BE2C (cell line): ENCODE data around the gene PLEKHA1.

ENCODE experiments used
- DNase-seq: peaks from one replicate; pipeline ENCODE4 v3.0.0-alpha.2; 2020
- H3K27me3 ChIP-seq: fragments of 250-450 bp; sonication (Bioruptor Pico); 2 replicates; pipeline ENCODE4 v1.5.1; 2020; ENCODE audit warnings: mild to moderate bottlenecking
- H3K36me3 ChIP-seq: fragments of 250-450 bp; sonication (Bioruptor Pico); 2 replicates; pipeline ENCODE4 v1.5.1; 2020; ENCODE audit warnings: mild to moderate bottlenecking
- H3K4me1 ChIP-seq: fragments of 250-450 bp; sonication (Bioruptor Pico); 2 replicates; pipeline ENCODE4 v1.5.1; 2020
- H3K4me3 ChIP-seq: 2 replicates; pipeline ENCODE4 v1.5.1; 2011; ENCODE audit warnings: low read depth, low read length
- H3K9me3 ChIP-seq: fragments of 250-450 bp; sonication (Bioruptor Pico); 2 replicates; pipeline ENCODE4 v1.5.1; 2020
- TF ChIP-seq, protein P1 (sequence below): IDR thresholded peaks from 2 replicates; pipeline ENCODE4 v1.5.1; 2012; ENCODE audit warnings: mild to moderate bottlenecking, low read depth, low read length

PLEKHA1 gene

DNA sequence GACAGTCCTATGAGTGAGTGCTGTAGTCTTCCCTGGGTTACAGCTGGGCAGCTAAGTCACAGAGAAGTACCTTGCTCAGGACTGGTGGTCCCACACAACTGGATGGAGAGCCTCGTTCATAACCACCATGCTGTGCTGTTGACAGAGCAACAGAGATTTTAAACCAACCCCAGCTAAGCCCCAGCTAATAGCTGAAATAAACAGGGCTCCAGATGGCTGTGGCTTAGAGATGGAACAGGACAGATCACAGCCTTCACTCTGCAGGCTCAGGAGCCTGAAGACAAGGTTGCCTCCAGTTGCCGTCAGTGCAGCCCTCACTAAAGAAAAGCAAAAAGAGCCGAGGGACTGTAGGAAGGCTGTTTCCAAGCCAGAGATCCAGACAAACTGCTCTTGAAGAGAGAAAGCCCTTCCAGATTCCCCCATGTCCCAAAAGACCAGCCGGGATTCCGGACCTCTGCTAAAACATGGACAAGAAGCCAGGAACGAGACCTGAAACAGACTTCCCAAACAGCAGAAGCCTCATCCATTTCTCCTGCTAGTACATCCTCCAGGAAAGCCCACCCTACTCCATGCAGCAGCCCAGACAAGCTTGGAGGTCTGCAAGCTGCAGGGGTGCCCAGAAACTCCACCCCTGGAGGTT lies 91.0 kb downstream of the PLEKHA1 start:
- Histone ChIP-seq H3K27me3 (peaks cover 68% of the 10 kb centered on the region), H3K36me3 (no peaks in the 10 kb centered on the region), H3K4me3 (no peak overlapping the region), H3K4me1 (no peaks in the 10 kb centered on the region), H3K9me3 (no peaks in the 10 kb centered on the region)
- DNase-seq, result no peak
- TF ChIP-seq, protein P1, sequence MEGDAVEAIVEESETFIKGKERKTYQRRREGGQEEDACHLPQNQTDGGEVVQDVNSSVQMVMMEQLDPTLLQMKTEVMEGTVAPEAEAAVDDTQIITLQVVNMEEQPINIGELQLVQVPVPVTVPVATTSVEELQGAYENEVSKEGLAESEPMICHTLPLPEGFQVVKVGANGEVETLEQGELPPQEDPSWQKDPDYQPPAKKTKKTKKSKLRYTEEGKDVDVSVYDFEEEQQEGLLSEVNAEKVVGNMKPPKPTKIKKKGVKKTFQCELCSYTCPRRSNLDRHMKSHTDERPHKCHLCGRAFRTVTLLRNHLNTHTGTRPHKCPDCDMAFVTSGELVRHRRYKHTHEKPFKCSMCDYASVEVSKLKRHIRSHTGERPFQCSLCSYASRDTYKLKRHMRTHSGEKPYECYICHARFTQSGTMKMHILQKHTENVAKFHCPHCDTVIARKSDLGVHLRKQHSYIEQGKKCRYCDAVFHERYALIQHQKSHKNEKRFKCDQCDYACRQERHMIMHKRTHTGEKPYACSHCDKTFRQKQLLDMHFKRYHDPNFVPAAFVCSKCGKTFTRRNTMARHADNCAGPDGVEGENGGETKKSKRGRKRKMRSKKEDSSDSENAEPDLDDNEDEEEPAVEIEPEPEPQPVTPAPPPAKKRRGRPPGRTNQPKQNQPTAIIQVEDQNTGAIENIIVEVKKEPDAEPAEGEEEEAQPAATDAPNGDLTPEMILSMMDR, result no peak

DNA sequence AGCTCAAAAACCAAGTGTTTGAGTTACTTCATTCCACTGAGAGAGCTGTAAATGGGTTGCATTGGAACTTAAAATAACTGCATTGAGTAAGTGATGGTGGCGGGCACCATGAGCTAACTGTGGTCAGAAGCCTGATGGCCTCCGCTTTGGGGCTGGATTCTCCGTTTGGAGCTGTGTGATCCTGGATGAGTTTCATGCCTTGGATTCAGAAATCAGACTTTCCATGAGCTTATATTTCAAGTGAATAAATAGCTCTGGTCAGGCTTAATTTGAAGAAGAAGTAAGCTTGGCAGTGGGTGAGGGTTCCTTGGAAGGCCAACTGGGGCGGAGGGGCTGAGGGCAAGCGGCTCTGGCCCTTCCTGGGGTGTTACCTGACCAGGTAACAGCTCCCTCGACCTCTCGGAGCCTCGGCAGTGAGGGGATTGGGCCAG lies 92.5 kb downstream of the PLEKHA1 start:
- H3K4me3 ChIP-seq, result no peak overlapping the region
- H3K9me3 ChIP-seq, result no peaks in the 10 kb centered on the region
- DNase-seq, result no peak
- no peaks in the 10 kb centered on the region for H3K36me3 ChIP-seq
- TF ChIP-seq, protein P1, result no peak
- H3K4me1 ChIP-seq, result no peaks in the 10 kb centered on the region
- peaks cover 60% of the 10 kb centered on the region for H3K27me3 ChIP-seq

DNA sequence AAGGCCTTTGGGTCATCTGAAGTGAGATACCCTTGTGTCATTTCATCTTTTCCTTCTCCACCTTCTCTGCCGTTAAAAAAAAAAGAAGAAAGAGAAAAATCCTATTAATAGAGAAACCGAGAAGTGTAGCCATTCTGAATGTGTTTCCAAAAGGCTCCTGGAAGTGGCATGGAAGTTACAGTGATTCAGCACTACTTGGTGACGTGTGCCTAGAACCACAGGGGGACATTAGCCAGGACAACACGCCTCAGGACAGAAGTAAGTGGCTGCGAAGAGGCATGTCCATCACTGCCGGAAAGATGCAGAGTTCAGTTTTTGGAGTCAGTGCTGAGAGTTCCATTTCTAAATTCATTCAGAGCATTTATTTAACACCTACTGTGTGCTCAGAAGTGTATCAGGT lies 93.2 kb downstream of the PLEKHA1 start:
- H3K4me1 ChIP-seq, result no peaks in the 10 kb centered on the region
- H3K9me3 ChIP-seq, result no peaks in the 10 kb centered on the region
- no peak for DNase-seq
- H3K27me3 ChIP-seq, result peaks cover 52% of the 10 kb centered on the region
- TF ChIP-seq, protein P1, result no peak
- no peak overlapping the region for H3K4me3 ChIP-seq
- H3K36me3 ChIP-seq, result no peaks in the 10 kb centered on the region

DNA sequence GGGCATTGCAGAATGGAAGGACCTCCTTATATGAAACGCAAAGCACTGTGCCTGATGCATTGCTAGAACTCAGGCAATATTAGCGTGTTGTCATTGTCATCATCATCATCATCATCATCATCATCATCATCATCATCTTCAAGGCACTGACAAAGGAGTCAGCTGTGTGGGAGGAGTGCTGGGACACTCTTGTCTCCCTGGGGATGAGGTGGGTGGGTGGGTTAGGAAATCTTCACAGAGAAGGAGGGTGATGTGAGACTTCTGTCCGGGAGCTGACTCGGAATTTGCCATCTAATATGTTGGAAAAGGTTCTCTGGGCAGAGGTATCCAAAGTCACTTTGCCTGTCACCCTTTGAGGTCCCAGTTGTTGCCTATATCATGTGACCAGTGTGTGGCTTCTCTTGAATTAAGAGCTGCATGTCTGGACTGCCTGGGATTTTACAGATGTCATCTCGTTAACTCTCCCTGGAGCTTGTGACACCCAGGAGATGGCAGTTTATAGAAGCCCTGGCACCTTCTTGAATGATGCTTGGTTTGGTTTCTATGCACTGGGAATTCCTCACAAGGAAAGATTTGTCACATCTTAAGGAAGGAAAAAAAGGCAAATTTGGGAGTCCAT lies 93.9 kb downstream of the PLEKHA1 start:
- Histone ChIP-seq H3K4me1 (no peaks in the 10 kb centered on the region), H3K9me3 (no peaks in the 10 kb centered on the region), H3K36me3 (no peaks in the 10 kb centered on the region), H3K27me3 (peaks cover 45% of the 10 kb centered on the region), H3K4me3 (no peak overlapping the region)
- TF ChIP-seq, protein P1, result no peak
- DNase-seq, result no peak

DNA sequence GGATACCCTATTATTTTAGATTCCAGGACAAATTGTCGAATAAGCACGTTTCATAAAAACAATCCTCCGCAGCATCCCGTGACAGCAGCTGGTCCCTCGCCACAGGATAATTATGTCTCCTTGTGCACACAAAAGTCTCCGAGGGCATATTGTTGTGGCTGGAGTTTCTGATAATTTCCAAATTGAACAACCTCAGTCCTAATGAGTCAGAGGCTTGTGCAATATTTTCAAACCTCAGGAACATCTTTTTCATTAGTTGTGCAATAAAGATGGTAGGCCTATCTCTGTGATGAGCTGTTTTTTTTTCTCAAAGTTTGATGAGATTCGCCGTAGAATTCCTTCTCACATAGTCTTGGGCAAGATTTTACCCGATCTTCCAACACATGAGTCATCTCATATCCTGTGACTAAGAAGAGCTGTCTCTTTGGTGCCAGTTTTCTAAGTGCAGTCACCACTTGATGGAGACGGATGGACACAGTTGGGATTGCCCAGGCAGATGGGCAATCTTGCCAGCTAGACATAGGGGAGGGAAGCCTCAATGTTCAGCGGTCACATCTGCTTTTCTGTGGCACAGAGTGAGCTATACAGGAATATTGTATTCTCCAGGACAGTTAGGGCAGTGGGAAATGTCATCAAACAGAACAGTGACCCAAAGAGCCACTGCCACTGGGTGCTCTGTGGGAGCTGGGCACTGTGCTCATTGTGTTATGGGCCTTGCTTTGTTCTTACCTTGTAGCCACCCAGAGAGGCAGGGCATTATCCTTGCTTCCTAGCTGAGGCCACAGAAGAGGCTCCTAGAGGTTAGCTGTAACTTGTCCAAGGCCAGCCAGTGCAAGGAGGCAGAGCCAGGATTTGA lies 94.6 kb downstream of the PLEKHA1 start:
- no peak for DNase-seq
- H3K4me1 ChIP-seq, result no peaks in the 10 kb centered on the region
- TF ChIP-seq, protein P1, result no peak
- no peaks in the 10 kb centered on the region for H3K36me3 ChIP-seq
- peaks cover 38% of the 10 kb centered on the region for H3K27me3 ChIP-seq
- no peak overlapping the region for H3K4me3 ChIP-seq
- no peaks in the 10 kb centered on the region for H3K9me3 ChIP-seq
